Breast epithelium (tissue), 3 donors: ENCODE measurements around the gene TMEM163.

ENCODE experiments used
- POLR2A ChIP-seq: fragments of 450-650 bp; IDR thresholded peaks from one replicate; pipeline ENCODE4 v1.6.1; 2016; ENCODE audit warnings: antibody characterized with exemption, mild to moderate bottlenecking, moderate library complexity
- POLR2AphosphoS5 ChIP-seq, 3 donors: sonication (generic); formaldehyde crosslinking; IDR thresholded peaks; one replicate each; pipeline ENCODE4 v1.6.1; 2017; ENCODE audit warnings: antibody characterized with exemption in 3 of 3
- TF ChIP-seq, protein P1 (sequence below), 3 donors: fragments of 450-650 bp; IDR thresholded peaks; one replicate each; pipeline ENCODE4 v1.5.1; 2016 to 2017; ENCODE audit warnings: antibody characterized with exemption in 3 of 3, mild to moderate bottlenecking in 3 of 3, moderate library complexity in 3 of 3

GRCh38 chr2:134513465-134513804 is 205.4 kb downstream of the TMEM163 start:
- TF ChIP-seq, protein P1, sequence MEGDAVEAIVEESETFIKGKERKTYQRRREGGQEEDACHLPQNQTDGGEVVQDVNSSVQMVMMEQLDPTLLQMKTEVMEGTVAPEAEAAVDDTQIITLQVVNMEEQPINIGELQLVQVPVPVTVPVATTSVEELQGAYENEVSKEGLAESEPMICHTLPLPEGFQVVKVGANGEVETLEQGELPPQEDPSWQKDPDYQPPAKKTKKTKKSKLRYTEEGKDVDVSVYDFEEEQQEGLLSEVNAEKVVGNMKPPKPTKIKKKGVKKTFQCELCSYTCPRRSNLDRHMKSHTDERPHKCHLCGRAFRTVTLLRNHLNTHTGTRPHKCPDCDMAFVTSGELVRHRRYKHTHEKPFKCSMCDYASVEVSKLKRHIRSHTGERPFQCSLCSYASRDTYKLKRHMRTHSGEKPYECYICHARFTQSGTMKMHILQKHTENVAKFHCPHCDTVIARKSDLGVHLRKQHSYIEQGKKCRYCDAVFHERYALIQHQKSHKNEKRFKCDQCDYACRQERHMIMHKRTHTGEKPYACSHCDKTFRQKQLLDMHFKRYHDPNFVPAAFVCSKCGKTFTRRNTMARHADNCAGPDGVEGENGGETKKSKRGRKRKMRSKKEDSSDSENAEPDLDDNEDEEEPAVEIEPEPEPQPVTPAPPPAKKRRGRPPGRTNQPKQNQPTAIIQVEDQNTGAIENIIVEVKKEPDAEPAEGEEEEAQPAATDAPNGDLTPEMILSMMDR (IDR thresholded peaks at IDR 0.05): no peak
- TF ChIP-seq POLR2A (no peak), POLR2AphosphoS5 (IDR thresholded peaks at IDR 0.05) (no peak)
